HepG2 (cell line): Measurements from ENCODE around the gene PAIP1. TPM values are rescaled to one million over a fixed set of nuclear protein-coding genes. Genes with fewer than 3 reads are reported as not detected.

ENCODE experiments used
- ATAC-seq: fragments of 200-7000 bp; cut with Tn5 transposase; 3 replicates; pipeline ENCODE4 v1.9.1; 2020; ENCODE audit warnings: mild to moderate bottlenecking, moderate library complexity
- BruUV-seq: library from RNA; stranded (reverse); fragments of 400-500 nt; replicated peaks from 2 replicates; lab custom pipeline; 2021; lab: Mats Ljungman, UMichigan
- CTCF ChIA-PET: fragments of 300-600 bp; formaldehyde crosslinking; extraction: SDS; loops from one replicate; lab custom pipeline; 2021; ENCODE audit warnings: low total read pairs, inconsistent platforms, low intra/inter-chr PET ratio; lab: Yijun Ruan, JAX
- POLR2A ChIA-PET: fragments of 350-600 bp; sonication (Branson Sonifier 250); formaldehyde crosslinking; loops from one replicate; lab custom pipeline; 2020; ENCODE audit warnings: antibody characterized with exemption, inconsistent platforms; lab: Yijun Ruan, JAX
- DNase-seq: peaks from one replicate; pipeline ENCODE4 v3.0.0-alpha.2; 2015; ENCODE audit warnings: low spot score
- FAIRE-seq: peaks from 3 replicates; lab custom pipeline; 2011; peaks lifted over from hg19 to GRCh38; lab: Jason Lieb, UNC
- H2AFZ ChIP-seq: one replicate; pipeline ENCODE4 v1.6.1; 2011; ENCODE audit warnings: low read length, inconsistent platforms
- H3K27ac ChIP-seq: fragments of 300-600 bp; 3 replicates; pipeline ENCODE4 v1.8.0; 2011; ENCODE audit warnings: mixed run types, mild to moderate bottlenecking, mixed read lengths, low read length, inconsistent platforms; ENCODE audit not compliant: insufficient read depth; ENCODE audit errors: extremely low read length
- H3K27me3 ChIP-seq, 2 experiments: fragments of 200-600 bp in 1 of 2; 2 replicates in 1 of 2; 3 replicates in 1 of 2; pipeline versions ENCODE4 v1.6.0 to v1.8.0; 2011; ENCODE audit warnings: low read length in 2 of 2, mild to moderate bottlenecking in 2 of 2, moderate library complexity in 2 of 2, inconsistent platforms in 1 of 2; ENCODE audit not compliant: insufficient read depth in 2 of 2, control insufficient read depth in 1 of 2
- H3K36me3 ChIP-seq, 2 experiments: fragments of 200-600 bp in 1 of 2; replicated peaks in 1 of 2; 2 replicates in 1 of 2; 3 replicates in 1 of 2; pipeline versions ENCODE4 v1.5.1 to v1.8.0; 2011; ENCODE audit warnings: low read length in 2 of 2, inconsistent platforms in 1 of 2; ENCODE audit not compliant: insufficient read depth in 2 of 2, control insufficient read depth in 1 of 2
- H3K4me1 ChIP-seq: 2 replicates; pipeline ENCODE4 v1.5.1; 2012; ENCODE audit warnings: low read length, inconsistent platforms; ENCODE audit not compliant: insufficient read depth
- H3K4me2 ChIP-seq: 2 replicates; pipeline ENCODE4 v1.6.0; 2011; ENCODE audit warnings: low read depth, low read length, inconsistent platforms
- H3K4me3 ChIP-seq, 3 experiments: fragments of 200-600 bp in 1 of 3; sonication (generic), shearing (Covaris generic) in 1 of 3; replicated peaks in 1 of 3; 2 replicates each; pipeline ENCODE4 v1.5.1; 2011 to 2016; ENCODE audit warnings: low read length in 3 of 3, inconsistent platforms in 2 of 3, low read depth in 2 of 3, mild to moderate bottlenecking in 2 of 3, control low read depth in 1 of 3, mixed read lengths in 1 of 3; ENCODE audit not compliant: insufficient read depth in 1 of 3
- H3K79me2 ChIP-seq: one replicate; pipeline ENCODE4 v1.6.1; 2011; ENCODE audit warnings: low read length, inconsistent platforms; ENCODE audit not compliant: insufficient read depth
- H3K9ac ChIP-seq: 2 replicates; pipeline ENCODE4 v1.6.0; 2011; ENCODE audit warnings: mild to moderate bottlenecking, low read depth, low read length, inconsistent platforms; ENCODE audit not compliant: insufficient read depth
- H3K9me3 ChIP-seq: 2 replicates; pipeline ENCODE4 v1.5.1; 2012; ENCODE audit warnings: mild to moderate bottlenecking, low read length
- H4K20me1 ChIP-seq: 2 replicates; pipeline ENCODE4 v1.6.0; 2011; ENCODE audit warnings: inconsistent platforms, mild to moderate bottlenecking, low read length, moderate library complexity; ENCODE audit not compliant: insufficient read depth
- AHR ChIP-seq: IDR thresholded peaks from 2 replicates; pipeline ENCODE4 v1.6.1; 2018; ENCODE audit warnings: missing genetic modification reagents, missing compliant biosample characterization
- HHEX ChIP-seq: IDR thresholded peaks from 2 replicates; pipeline ENCODE4 v1.6.1; 2016; ENCODE audit warnings: control low read depth
- KLF15 ChIP-seq: sonication (generic); formaldehyde crosslinking; IDR thresholded peaks from 2 replicates; pipeline ENCODE4 v1.8.1; 2023; ENCODE audit warnings: borderline replicate concordance, mild to moderate bottlenecking, inconsistent platforms, missing genetic modification reagents, mixed read lengths
- MTF1 ChIP-seq: sonication (generic); formaldehyde crosslinking; IDR thresholded peaks from 2 replicates; pipeline ENCODE4 v1.5.0; 2020; ENCODE audit warnings: missing genetic modification reagents
- RBFOX2 ChIP-seq: fragments of 200-400 bp; formaldehyde crosslinking; IDR thresholded peaks from 2 replicates; pipeline ENCODE4 v1.6.1; 2017; ENCODE audit warnings: low read depth, mild to moderate bottlenecking, low read length
- SRY ChIP-seq: sonication (generic); formaldehyde crosslinking; IDR thresholded peaks from 2 replicates; pipeline ENCODE4 v1.8.0; 2022; ENCODE audit warnings: mild to moderate bottlenecking, missing genetic modification reagents
- ZNF644 ChIP-seq: IDR thresholded peaks from 2 replicates; pipeline ENCODE4 v1.6.1; 2016; ENCODE audit warnings: low read depth
- WGBS: methylation state at CpG from one replicate; pipeline ENCODE4 v1.1.6; 2017; ENCODE audit warnings: low lambda C conversion rate; 5-methylcytosine and 5-hydroxymethylcytosine counted together
- in situ Hi-C: cut with HindIII; loops from 2 replicates; pipeline ENCODE4 v1.10.0; 2017; ENCODE audit warnings: low pct_unique_long_range_greater_than_20kb; ENCODE audit not compliant: extremely low pct_ligation_motif_present
- intact Hi-C: fragments of 100-400 bp; cut with micrococcal nuclease; formaldehyde crosslinking; loops from one replicate; pipeline ENCODE4 v1.10.0; 2022; ENCODE audit not compliant: unreplicated experiment
- polyA plus RNA-seq, 8 experiments: library from polyadenylated mRNA; depleted of rRNA in 3 of 8; stranded (reverse) in 7 of 8; unstranded in 1 of 8; fragments of >200 nt; fragmentation: Illumina TruSeq in 4 of 8; extraction: Trizol in 4 of 8; gene quantifications; 2 replicates each; pipeline versions ENCODE4 v1.2.1 to v1.2.3, GENCODE V29; 2011 to 2016; ENCODE audit warnings: low read depth in 4 of 8, missing spikeins in 1 of 8, mixed read lengths in 1 of 8; ENCODE audit not compliant: insufficient read depth in 1 of 8
- total RNA-seq, 5 experiments: library from RNA; depleted of rRNA; stranded (reverse); fragments of >200 nt; fragmentation: Illumina TruSeq; extraction: Trizol; gene quantifications; 2 replicates each; pipeline ENCODE4 v1.2.3, GENCODE V29; 2016; ENCODE audit warnings: low read depth in 1 of 5
- TF ChIP-seq, protein P1 (sequence below): sonication (generic); formaldehyde crosslinking; IDR thresholded peaks from 2 replicates; pipeline ENCODE4 v1.4.0; 2020; ENCODE audit warnings: missing genetic modification reagents
- TF ChIP-seq, protein P2 (sequence below): sonication (generic); formaldehyde crosslinking; IDR thresholded peaks from 2 replicates; pipeline ENCODE4 v1.4.0; 2020; ENCODE audit warnings: missing genetic modification reagents
- TF ChIP-seq, protein P3 (sequence below): sonication (generic); formaldehyde crosslinking; conservative IDR thresholded peaks from 2 replicates; pipeline ENCODE4 v1.4.0; 2020; ENCODE audit warnings: mild to moderate bottlenecking, missing genetic modification reagents, moderate library complexity

Gene PAIP1
- total and polyA plus RNA-seq, 2 of the 13 experiments (the other 11 are each of a cell fraction or from before 2014, with no cell fraction given), result 96.6 to 116 TPM

DNA sequence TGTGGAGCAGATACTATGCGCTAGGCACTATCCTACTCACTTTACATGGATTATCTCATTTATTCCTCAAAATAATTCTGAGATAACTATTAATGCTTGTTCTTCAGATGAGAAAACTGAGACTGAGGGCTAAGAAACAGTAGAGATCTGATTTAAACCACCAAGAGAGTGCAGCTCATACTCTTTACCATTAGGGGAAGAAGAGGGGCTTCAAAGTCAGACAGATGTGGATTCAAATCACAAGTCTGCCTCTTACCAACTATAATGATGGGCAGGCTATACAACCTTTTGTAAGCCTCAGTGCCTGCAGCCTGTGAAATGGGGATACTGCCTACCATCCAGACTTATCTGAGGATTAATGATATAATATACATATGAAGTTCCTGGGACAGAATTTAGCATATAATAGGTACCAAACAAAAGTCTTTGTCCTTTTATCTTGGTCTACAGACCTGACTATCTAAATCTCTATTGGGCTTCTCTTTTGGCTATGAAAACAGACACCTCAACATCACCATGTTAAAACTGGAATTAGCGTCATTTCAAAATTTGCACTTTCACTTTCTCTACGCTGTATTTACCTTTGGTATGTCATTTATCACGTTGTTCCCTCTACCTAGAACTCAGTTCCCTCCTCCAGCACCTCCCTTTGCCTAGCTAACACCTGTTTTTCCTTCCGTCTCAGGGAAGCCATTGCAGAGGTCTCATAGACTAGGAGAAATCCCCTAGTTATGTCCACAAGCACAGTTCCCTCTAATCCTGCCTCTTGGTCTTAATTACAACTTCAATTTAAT is 59.4 kb downstream of the PAIP1 start:
- WGBS, result 95% methylated on average over 5 of the region's 5 CpGs
- Histone ChIP-seq H3K36me3 (no peaks in the 10 kb centered on the region; a peak in 1 of 5 replicates), H3K27ac (no peak overlapping the region), H3K4me3 (no peak overlapping the region), H3K4me2 (no peak overlapping the region), H3K9ac (no peak overlapping the region), H3K27me3 (no peaks in the 10 kb centered on the region), H4K20me1 (no peaks in the 10 kb centered on the region), H2AFZ (no peak overlapping the region), H3K79me2 (no peaks in the 10 kb centered on the region), H3K9me3 (no peaks in the 10 kb centered on the region), H3K4me1 (no peaks in the 10 kb centered on the region)
- no peak for DNase-seq
- intact Hi-C loops, result no loop called here
- ATAC-seq, result no peak
- no peak for FAIRE-seq
- TF ChIP-seq KLF15 (CRISPR knock-in tag) (no peak), HHEX (CRISPR knock-in tag) (no peak), AHR (CRISPR knock-in tag) (no peak), ZNF644 (no peak), RBFOX2 (no peak), MTF1 (CRISPR knock-in tag) (no peak), SRY (CRISPR knock-in tag) (no peak)
- TF ChIP-seq, protein P1, sequence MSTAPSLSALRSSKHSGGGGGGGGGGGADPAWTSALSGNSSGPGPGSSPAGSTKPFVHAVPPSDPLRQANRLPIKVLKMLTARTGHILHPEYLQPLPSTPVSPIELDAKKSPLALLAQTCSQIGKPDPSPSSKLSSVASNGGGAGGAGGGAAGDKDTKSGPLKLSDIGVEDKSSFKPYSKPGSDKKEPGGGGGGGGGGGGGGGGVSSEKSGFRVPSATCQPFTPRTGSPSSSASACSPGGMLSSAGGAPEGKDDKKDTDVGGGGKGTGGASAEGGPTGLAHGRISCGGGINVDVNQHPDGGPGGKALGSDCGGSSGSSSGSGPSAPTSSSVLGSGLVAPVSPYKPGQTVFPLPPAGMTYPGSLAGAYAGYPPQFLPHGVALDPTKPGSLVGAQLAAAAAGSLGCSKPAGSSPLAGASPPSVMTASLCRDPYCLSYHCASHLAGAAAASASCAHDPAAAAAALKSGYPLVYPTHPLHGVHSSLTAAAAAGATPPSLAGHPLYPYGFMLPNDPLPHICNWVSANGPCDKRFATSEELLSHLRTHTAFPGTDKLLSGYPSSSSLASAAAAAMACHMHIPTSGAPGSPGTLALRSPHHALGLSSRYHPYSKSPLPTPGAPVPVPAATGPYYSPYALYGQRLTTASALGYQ (CRISPR knock-in tag), result no peak
- TF ChIP-seq, protein P2, sequence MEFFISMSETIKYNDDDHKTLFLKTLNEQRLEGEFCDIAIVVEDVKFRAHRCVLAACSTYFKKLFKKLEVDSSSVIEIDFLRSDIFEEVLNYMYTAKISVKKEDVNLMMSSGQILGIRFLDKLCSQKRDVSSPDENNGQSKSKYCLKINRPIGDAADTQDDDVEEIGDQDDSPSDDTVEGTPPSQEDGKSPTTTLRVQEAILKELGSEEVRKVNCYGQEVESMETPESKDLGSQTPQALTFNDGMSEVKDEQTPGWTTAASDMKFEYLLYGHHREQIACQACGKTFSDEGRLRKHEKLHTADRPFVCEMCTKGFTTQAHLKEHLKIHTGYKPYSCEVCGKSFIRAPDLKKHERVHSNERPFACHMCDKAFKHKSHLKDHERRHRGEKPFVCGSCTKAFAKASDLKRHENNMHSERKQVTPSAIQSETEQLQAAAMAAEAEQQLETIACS, result no peak
- TF ChIP-seq, protein P3, sequence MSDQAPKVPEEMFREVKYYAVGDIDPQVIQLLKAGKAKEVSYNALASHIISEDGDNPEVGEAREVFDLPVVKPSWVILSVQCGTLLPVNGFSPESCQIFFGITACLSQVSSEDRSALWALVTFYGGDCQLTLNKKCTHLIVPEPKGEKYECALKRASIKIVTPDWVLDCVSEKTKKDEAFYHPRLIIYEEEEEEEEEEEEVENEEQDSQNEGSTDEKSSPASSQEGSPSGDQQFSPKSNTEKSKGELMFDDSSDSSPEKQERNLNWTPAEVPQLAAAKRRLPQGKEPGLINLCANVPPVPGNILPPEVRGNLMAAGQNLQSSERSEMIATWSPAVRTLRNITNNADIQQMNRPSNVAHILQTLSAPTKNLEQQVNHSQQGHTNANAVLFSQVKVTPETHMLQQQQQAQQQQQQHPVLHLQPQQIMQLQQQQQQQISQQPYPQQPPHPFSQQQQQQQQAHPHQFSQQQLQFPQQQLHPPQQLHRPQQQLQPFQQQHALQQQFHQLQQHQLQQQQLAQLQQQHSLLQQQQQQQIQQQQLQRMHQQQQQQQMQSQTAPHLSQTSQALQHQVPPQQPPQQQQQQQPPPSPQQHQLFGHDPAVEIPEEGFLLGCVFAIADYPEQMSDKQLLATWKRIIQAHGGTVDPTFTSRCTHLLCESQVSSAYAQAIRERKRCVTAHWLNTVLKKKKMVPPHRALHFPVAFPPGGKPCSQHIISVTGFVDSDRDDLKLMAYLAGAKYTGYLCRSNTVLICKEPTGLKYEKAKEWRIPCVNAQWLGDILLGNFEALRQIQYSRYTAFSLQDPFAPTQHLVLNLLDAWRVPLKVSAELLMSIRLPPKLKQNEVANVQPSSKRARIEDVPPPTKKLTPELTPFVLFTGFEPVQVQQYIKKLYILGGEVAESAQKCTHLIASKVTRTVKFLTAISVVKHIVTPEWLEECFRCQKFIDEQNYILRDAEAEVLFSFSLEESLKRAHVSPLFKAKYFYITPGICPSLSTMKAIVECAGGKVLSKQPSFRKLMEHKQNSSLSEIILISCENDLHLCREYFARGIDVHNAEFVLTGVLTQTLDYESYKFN (CRISPR knock-in tag), result no peak
- CTCF ChIA-PET, result no interaction called here
- POLR2A ChIA-PET, result no interaction called here
- BruUV-seq, result no TSS peak
- in situ Hi-C loops, result no loop called here
